ENCODE measurements around the gene CD82.
A peak's percentile ranks its signal among the peaks of the same experiment; 100 is the strongest.

The CD82 gene

GRCh38 chr11:44577231-44577830 is 11.9 kb downstream of the CD82 start:
- no peak for DNase-seq (ENCODE audit: low read depth)

- DNase-seq (ENCODE audit: low read depth), result no peak
Measured at GRCh38 chr11:44578279-44578678, 12.8 kb downstream of the CD82 start.

GRCh38 chr11:44579302-44579761 is 13.9 kb downstream of the CD82 start:
- DNase-seq (ENCODE audit: low read depth), result no peak

- DNase-seq (ENCODE audit: low read depth), result no peak
Measured at GRCh38 chr11:44580701-44581100, 15.2 kb downstream of the CD82 start.

- DNase-seq (ENCODE audit: low read depth), result no peak
Measured at GRCh38 chr11:44581246-44581645, 15.8 kb downstream of the CD82 start.

GRCh38 chr11:44582641-44583352 is 17.3 kb downstream of the CD82 start:
- DNase-seq (ENCODE audit: low read depth), result no peak

GRCh38 chr11:44583353-44583669 is 17.8 kb downstream of the CD82 start:
- DNase-seq (ENCODE audit: low read depth), result no peak

GRCh38 chr11:44585421-44585820 is 20.0 kb downstream of the CD82 start:
- no peak for DNase-seq (ENCODE audit: low read depth)

GRCh38 chr11:44589301-44589700 is 23.8 kb downstream of the CD82 start:
- DNase-seq (ENCODE audit: low read depth), result no peak

GRCh38 chr11:44590769-44591168 is 25.3 kb downstream of the CD82 start:
- DNase-seq (ENCODE audit: low read depth), result no peak

GRCh38 chr11:44591557-44591956 is 26.1 kb downstream of the CD82 start:
- no peak for DNase-seq (ENCODE audit: low read depth)

GRCh38 chr11:44592125-44592940 is 26.9 kb downstream of the CD82 start:
- no peak for DNase-seq (ENCODE audit: low read depth)

GRCh38 chr11:44593251-44593650 is 27.8 kb downstream of the CD82 start:
- no peak for DNase-seq (ENCODE audit: low read depth)

GRCh38 chr11:44595006-44595405 is 29.5 kb downstream of the CD82 start:
- DNase-seq (ENCODE audit: low read depth), result no peak

- DNase-seq (ENCODE audit: low read depth), result no peak
Measured at GRCh38 chr11:44595964-44596381, 30.5 kb downstream of the CD82 start.

- peak; percentile 20 for DNase-seq (ENCODE audit: low read depth)
Measured at GRCh38 chr11:44596525-44597276, 31.2 kb downstream of the CD82 start.

GRCh38 chr11:44597358-44598012 is 32.0 kb downstream of the CD82 start:
- DNase-seq (ENCODE audit: low read depth), result no peak

GRCh38 chr11:44598831-44599230 is 33.4 kb downstream of the CD82 start:
- no peak for DNase-seq (ENCODE audit: low read depth)

GRCh38 chr11:44600261-44600660 is 34.8 kb downstream of the CD82 start:
- no peak for DNase-seq (ENCODE audit: low read depth)

GRCh38 chr11:44600839-44601383 is 35.4 kb downstream of the CD82 start:
- no peak for DNase-seq (ENCODE audit: low read depth)

Data from stimulated activated CD8-positive, alpha-beta memory T cell treated with anti-CD3 and anti-CD28 coated beads, Interleukin-15, amount 100 ng/mL, for 1 hour (primary cell).